ENCODE data around the gene OLA1.

OLA1 gene

DNA sequence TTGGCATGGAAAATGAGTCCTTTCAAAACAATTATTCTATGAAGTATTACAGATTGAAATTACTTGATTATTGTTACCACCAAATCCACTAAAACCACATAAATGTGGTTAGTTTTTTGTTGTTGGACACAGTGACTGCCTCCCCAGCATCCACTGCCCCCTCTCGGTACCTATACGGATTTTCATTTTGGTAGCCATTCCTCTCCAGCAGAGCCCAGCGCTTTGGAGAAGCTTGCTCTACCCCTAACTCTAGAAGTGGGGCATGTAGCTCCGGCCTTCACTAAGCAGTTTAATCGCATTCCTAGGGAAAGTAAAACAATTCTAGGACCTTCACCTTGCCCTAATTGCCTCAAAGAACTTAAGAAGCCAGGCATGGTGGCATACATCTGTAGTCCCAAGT, 24.2 kb downstream of the OLA1 start:
- DNase-seq: peak; percentile 39

DNA sequence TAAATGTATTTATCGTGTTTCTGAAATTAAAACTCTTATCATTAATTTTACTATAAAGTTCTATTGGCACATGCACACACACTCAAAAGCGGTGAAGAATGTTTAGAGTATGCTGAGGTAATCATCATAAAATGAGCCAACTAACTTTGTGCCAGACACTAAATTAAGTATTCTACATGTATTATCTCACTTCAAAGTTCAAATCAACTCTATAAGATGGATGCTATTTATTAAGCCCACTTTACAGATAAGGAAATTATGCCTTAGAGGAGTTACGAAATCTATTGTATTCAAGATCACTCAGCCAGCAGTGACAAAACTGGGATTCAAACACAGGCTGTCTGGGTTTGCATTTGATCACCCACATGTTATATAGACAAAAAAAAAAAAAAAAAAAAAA, 24.9 kb downstream of the OLA1 start:
- no peak for DNase-seq

DNA sequence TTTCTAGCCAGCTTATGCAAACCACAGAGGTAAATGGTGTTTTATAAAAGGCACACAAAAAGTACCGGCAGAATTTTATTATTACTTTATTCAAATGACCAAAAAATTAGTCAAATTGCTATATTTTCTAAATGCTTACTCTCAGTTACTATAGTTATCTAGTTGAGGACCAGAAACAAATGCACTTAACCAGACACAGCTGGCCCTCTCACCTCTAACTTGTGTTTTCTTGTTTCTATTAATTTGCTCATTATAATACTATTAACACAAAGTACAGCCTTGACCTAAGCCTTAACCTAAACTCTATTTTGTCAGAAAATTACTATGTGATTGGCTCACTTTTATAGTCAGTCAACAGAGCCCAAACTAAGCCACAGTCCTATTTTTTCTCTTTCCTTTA, 26.2 kb downstream of the OLA1 start:
- DNase-seq: no peak

DNA sequence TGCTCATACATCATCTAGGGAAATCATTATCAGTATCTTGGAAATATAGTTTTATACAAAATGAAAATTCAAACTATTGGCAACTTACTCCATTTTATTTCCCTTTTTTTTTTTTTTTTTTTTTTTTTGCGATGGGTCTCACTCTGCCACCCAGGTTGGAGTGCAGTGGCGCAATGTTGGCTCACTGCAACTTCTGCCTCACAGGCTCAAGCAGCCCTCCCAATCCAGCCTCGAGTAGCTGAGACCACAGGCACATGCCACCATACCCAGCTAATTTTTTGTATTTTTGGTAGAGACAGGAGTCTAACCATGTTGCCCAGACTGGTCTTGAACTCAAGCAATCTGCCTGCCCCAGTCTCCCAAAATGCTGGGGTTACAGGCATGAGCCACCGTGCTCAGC, 29.0 kb downstream of the OLA1 start:
- no peak for DNase-seq

DNA sequence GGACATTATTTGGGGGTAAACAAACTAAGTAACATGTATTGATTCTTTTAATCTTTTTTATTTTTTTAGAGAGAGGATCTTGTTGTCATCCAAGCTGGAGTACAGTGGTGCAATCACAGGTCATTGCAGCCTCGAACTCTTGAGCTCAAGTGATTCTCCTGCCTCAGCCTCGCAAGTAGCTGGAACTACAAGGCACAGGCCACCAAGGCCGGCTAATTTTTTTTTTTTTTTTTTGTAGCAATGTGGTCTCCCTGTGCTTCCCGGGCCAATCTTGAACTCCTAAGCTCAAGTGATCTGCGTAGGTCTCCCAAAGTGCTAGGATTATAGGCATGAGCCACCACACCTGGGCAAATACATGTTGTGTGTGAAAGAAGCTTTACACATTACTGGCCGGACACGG, 29.6 kb downstream of the OLA1 start:
- DNase-seq: no peak

DNA sequence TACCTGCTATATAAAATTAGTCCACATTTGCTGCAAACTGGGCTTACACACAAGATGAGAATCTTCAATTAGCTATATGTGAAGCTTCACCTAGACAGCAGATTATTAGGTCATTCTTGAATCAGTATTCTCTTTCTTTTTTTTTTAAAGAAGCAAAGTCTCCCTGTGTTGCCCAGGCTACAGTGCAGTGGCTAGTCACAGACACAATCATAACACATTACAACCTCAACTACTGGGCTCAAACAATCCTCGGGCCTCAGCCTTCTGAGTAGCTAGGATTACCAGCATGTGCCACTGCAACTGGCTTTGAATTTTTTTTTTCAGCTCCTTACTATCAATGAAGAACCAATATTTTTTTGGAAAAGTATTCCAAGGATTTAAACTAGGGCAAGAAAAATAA, 30.5 kb downstream of the OLA1 start:
- DNase-seq: no peak

DNA sequence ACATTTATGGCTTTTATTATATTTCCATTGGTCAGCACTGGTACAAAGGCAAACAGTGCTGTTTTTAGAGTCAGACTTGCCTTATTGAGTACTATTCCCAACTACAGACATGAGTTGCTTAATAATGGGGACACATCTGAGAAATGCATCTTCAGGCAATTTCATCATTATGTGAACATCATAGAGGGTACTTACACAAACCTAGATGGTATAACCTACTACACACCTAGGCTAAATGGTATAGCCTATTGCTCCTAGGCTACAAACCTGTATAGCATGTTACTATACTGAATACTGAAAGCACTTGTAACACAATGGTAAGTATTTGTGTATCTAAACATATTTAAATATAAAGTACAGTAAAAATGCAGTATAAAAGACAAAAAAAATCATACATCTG, 36.4 kb downstream of the OLA1 start:
- peak; percentile 17 for DNase-seq

DNA sequence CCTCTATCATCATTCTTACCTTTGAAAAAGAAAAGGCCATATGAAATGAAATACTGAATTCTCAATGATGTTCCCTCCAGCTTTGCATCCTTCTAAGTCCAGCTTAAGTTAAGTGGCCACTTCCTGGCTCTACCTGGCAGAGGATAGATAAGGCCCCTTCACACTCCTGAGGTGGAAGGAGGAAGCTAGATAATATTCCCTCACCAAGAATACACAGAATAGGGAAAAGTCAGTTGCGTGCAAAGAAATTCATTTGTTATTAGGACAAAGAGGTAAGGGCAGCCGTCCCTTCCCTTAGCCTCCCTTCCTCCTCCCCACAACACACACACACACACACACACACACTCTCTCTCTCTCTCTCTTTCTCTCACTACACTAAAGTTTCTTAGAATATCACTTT, 37.5 kb downstream of the OLA1 start:
- peak; percentile 68 for DNase-seq

DNA sequence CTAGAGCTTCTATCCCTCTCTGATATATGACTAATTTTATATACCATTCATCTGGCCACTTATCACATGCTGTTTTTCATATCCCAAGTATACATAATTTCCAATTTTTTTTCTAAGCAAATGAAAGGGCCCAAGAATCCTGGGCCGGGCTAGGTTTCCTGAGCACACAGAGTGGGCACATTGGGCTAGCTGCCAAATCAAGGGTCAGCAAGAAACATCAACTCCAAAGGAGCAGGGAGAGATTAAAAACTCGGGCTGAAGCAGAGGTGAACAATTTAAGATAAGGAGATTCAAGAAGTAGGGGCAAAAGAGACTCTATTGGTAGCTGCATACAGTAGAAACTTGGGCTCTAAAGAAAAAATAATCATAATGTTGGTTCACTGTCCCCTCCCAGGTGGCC, 39.0 kb downstream of the OLA1 start:
- DNase-seq: peak; percentile 23

DNA sequence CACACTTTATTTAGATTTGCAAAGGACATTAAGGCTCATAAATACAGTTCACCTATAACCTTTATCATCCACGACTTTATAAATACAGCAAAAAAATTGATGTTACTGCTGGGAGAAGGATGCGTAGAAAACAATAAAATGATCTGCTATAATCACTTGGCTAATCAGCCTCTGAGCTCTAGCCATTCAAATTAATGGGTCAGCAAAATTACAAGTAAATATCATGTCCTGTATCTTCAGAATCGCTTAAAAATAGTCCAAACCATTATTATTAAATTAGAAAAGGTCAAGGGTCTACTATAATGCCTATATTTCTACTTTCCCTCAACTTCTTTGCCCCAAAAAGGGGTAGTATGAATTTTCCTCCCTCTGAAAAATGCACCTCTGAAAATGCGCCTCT, 40.3 kb downstream of the OLA1 start:
- no peak for DNase-seq

DNA sequence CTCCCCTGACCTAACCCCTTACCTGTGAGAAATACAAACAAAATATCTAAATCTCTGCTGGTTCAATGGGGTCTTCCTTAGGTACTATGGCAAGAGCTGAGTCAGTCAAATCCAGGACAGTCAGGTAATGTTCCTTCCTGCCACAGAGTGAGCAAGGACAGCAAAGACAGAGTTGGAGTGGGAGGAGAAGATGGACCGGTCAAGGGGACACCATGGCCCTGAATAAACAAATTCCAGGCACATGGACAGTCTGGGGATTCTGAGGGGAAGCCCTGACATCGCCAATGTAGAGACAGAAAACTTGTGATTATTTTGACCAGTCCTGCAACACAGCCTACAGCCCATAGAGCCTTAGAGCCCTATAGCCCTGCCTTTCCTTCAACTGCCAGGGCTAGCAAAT, 42.8 kb downstream of the OLA1 start:
- DNase-seq: no peak

DNA sequence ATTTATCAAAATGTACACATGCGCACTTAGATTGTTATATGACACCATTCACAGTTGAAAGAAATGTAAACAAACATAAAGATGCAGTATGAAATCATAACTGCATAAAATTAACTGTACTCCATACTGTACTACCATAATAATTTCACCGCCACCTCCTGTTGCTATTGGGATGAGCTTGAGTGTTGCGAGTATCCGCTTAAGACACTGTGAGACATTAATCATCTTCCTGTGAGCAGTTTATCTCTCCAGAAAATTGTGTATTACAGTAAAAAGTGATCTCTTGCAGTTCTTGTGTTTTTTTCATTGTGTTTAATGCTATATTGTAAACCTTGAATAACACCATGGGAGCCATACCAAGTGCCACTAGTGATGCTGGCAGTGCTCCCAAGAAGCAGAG, 46.1 kb downstream of the OLA1 start:
- no peak for DNase-seq

DNA sequence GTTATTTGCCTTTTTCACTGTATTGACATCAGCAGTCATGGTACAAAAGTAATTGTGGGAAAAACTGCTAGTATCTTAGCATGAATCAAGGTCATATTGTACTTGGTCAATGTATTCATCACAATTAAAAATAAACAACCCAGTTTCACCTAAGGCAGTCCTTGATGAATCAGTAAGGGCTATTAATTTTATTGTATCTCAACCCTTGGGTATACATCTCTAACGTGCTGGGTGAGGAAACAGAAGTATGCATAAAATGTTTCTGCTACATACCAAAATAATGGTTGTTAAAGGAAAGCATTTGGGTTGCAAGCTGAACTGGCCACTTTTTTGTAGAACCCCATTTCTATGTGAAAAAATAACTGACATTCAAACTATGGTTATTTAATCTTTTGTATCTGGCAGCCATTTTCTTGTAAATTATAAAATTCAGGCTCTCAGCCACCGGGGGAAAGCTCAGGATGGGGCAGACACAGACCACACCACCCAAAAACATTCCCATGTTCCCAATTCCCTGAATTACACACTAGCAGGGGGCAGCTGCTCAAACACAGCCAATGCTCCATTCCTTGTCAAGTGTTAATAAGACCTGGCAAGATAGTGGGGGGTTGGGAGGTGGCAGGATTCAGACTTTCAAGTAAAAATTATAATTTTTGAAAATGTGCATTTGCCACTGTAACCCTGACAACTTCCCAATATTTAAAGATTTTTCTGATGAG, 49.3 kb downstream of the OLA1 start:
- no peak for DNase-seq

DNA sequence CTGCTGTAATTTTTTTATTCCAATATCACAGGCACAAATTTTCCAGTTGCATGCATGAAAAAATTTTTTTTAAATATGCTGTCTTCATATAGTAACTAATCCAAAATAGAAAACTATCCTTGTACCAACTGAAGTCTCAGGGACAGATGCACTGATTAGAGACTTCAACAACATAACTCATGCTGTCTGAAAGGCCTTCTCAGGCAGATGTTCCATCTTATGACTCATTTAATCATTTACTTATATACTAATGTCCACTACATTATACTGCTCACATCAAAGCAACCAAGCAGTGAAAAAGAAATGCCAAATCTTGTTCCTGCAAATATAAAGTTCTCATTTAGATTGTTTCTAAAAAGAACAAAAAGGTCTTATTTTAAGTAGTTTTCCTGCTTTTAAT, 53.1 kb downstream of the OLA1 start:
- peak; percentile 12 for DNase-seq

DNA sequence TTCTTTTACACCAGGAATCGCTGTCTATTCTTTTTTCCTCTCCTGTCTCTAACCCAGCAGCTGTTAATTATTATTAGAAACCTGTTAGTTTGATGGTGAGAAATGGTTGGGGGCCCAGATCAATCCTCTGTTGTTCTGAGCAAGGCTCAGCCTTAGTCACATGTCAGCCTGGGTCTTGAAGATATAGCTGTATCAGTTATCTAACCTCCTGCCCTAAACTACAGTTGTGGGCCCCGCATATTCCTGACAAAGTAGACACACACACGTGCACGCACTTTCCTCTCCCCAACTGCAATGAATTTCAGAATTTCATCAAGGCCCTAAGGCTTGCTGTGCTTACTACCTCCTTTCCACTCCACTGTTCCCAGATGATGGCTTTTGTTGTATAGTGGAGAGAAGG, 54.6 kb downstream of the OLA1 start:
- DNase-seq: no peak

DNA sequence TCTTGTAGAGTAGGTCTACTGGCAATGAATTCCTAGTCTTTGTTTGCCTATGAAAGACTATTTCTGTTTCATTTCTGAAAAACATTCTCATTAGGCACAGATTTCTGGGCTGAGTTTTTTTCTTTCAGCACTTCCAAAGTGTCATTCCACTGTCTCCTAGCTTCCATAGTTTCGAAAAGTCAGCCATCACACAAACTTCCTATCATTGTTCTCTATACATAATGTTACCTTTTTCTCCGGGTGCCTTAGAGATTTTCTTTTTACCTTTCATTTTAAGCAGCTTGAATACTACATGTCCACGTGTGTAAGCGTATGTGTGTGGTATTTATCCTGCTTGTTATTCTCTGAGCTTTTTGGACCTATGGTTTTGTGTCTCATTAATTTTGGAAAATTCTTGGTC, 55.7 kb downstream of the OLA1 start:
- DNase-seq: peak; percentile 11

DNA sequence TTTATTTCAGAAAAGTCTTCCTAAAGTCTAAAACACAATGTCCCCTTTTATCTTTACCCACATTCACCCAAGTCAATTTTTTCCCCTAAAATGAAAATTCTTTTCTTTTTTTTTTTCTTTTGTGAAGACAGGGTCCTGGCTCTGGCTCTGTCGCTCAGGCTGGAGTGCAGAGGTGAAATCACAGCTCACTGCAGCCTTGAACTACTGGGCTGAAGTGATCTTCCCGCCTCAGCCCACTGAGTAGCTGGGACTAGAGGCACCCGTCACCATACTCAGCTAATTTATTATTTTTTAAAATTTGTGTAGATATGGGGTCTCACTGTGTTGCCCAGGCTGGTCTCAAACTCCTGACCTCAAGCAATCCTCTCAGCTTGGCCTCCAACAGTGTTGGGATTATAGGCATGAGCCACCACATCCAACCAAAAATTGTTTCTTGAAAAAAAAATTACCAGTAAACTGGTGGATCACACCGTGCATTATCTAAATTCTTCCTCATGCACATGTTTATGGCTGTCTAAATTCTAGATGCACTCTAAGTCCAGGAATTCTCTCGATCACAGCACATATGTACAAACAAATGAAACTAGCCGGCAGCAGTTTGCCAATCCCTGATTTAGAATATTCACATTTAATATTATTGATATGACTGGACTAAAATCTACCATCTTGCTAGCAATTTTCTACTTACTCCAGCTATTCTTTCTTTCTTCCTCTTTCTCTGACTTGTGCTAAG, 56.8 kb downstream of the OLA1 start:
- no peak for DNase-seq

DNA sequence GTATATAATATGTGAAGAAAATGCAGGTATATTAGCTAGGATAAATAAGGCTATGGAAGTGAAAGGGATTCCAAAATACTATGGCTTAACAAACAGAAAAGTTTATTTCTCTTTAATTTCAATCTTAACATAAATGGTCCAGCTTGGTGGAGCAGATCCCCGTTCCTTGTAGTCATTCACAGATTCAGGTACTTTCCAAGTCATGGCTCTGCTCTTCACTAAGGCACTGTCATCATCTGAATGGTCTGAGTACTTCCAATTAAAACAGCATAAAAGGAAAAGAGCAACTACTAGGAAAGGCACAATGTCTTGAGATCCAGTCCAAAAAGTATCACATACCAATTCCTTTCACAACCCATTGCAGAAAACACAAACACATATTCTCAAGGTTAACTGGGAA, 63.4 kb downstream of the OLA1 start:
- DNase-seq: no peak

DNA sequence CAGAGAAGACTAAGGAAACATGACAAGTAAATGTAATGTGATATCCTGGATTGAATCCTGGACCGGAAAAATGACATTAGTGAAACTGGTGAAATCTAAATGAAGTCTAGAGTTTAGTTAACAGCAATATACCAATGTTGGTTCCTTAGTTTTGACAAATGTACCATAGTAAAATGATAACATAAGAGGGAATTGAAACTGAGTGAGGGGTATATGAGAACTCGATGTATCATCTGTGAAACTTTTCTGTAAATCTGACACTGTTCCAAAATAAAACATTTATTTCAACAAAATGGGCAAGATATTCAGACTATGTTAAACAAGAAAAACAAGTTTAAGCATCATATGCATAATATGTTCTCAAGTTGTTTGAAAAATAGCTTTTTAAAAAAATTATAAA, 63.8 kb downstream of the OLA1 start:
- no peak for DNase-seq

DNA sequence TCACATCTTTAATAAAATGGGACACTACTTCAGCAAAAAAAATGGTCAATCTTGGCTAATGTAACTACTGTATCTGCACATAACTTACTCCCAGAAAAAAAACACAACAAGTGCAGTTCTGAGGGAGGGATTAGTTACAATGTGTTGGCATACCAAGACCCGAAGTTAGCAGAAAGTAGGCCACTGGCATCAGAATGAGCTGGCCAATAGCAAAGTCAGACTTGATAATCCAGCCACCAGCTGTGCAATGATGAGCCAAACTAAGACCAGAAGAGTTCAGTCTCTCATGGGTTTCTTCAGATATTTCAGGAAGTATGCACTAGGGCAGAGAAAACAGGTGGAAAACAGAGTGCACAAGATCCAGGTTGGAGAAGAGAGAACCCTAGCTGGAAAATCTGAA, 65.3 kb downstream of the OLA1 start:
- no peak for DNase-seq

DNA sequence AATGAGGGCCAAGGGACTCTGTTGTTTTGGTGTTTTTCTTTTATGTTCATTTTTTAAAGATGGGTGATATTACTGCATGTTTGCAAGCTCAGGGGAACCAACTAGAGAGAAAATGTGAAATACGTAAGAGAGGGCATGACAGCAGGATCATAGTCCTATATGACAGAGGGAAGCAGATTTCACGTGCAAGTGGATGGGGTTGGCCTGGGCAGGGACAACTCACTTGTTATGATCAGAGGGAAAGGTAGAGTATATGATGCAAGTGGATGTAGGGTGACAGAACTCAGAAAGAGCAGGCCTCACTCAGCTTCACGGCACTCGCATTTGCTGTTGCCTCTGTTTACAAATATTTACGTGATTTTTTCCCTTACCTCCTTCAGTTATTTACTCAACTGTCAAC, 67.0 kb downstream of the OLA1 start:
- DNase-seq: no peak

DNA sequence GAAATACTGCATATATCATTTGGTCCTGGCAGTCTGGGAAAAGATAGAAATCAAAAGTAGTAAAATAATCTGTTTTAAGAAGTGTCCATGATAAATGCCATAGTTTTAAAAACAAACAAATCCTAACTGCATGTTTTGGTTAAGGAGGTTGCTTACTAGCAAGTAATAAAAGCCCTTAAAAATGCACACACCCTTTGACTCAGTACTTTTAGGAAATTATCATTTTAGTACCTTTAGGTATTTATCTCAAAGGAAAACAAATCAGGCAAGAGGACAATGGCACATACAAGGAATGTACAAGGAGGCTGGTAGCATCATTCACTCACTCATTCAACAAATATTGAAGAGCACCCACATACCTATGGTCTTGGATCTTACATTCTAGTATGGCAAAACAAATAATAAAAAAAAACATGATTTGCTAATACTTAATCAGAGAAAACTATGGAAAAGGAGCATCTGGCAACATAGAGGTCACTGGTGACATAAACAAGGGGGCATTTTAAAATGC, 67.6 kb downstream of the OLA1 start:
- DNase-seq: no peak

DNA sequence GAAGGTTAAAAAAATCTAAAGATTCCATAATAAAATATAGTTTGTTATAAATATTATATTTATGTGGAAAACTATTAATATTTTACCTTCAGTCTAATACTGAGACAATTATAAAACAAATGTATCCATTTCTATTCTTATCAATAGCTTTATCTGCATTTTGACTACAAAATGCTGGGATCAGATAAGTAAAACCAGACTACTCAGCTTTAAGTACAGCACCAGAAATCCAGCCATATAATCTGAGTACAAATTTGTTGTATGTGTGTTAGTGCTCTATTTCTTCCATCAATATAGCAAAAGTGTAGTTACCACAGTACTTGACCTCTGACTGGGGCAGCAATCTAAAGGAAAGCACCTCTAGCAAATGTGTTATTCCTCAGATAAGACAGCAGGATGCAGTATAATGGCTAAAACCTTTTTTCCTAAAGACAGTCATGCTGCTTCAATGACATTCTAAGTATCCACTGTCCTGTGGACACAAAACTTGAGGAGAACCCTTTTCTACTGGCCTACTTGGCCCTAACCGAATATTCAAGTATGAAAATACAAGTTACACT, 68.1 kb downstream of the OLA1 start:
- DNase-seq: peak; percentile 78

DNA sequence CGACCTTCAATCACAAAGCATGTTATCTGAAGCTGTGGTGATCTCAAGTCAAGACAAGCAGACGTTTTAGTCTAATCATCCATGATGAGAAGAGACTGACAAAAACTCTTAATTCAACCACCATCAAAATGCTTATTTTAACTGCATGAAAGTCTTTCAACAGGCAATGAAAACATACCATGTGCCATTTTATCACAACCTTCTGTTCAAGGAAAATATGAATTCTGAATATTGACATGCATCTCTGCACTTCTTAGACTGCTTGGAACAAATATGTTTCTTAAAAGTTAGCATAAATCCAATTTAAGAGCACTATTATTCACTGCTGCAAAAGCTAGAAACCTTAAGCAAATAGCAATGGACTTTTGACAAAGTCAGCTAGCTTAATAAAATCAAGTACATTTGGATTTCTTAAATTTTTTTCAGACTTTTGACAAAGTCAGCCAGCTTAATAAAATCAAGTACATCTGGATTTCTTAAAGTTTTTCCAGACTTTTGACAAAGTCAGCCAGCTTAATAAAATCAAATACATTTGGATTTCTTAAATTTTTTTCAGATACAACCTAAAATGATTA, 70.9 kb downstream of the OLA1 start:
- DNase-seq: no peak
